SK-N-SH treated with all-trans-retinoic acid at 6 μM for 48 hours (cell line): Measurements from ENCODE around the gene EPHA6.

Experiments used
- ATAC-seq: fragments of 200-7000 bp; cut with Tn5 transposase; 3 replicates; pipeline ENCODE4 v1.9.1; 2020; ENCODE audit warnings: mild to moderate bottlenecking, moderate library complexity
- ARNTL ChIP-seq: fragments of 450-650 bp; formaldehyde crosslinking; IDR thresholded peaks from 2 replicates; pipeline ENCODE4 v1.5.0; 2020; ENCODE audit warnings: low read depth, mild to moderate bottlenecking, moderate library complexity, borderline replicate concordance
- BACH2 ChIP-seq: fragments of 250-450 bp; sonication (Bioruptor Pico); IDR thresholded peaks from 2 replicates; pipeline ENCODE4 v1.9.0; 2021; ENCODE audit warnings: mild to moderate bottlenecking, borderline replicate concordance
- CSDC2 ChIP-seq: fragments of 250-450 bp; sonication (Bioruptor Pico); IDR thresholded peaks from 2 replicates; pipeline ENCODE4 v1.5.0; 2020; ENCODE audit warnings: mild to moderate bottlenecking, moderate library complexity
- CSRNP3 ChIP-seq: fragments of 250-450 bp; sonication (Bioruptor Pico); IDR thresholded peaks from 2 replicates; pipeline ENCODE4 v1.5.1; 2021; ENCODE audit warnings: mild to moderate bottlenecking, moderate library complexity
- ESRRG ChIP-seq: fragments of 250-450 bp; sonication (Bioruptor Pico); IDR thresholded peaks from 2 replicates; pipeline ENCODE4 v1.6.1; 2021; ENCODE audit warnings: mild to moderate bottlenecking
- GLIS3 ChIP-seq: fragments of 250-450 bp; sonication (Bioruptor Pico); IDR thresholded peaks from 2 replicates; pipeline ENCODE4 v1.5.0; 2020; ENCODE audit warnings: mild to moderate bottlenecking, moderate library complexity
- ISL1 ChIP-seq: fragments of 250-450 bp; sonication (Bioruptor Pico); IDR thresholded peaks from 2 replicates; pipeline ENCODE4 v2.1.2; 2022; ENCODE audit warnings: mild to moderate bottlenecking, moderate library complexity
- OSR1 ChIP-seq: fragments of 250-450 bp; sonication (Bioruptor Pico); IDR thresholded peaks from 2 replicates; pipeline ENCODE4 v1.8.0; 2022; ENCODE audit warnings: moderate library complexity, mild to moderate bottlenecking, inconsistent platforms
- POU6F1 ChIP-seq: fragments of 250-450 bp; sonication (Bioruptor Pico); IDR thresholded peaks from 2 replicates; pipeline ENCODE4 v1.8.0; 2021; ENCODE audit warnings: low read depth, mild to moderate bottlenecking, moderate library complexity, borderline replicate concordance
- PPARA ChIP-seq: fragments of 250-450 bp; sonication (Bioruptor Pico); IDR thresholded peaks from 2 replicates; pipeline ENCODE4 v1.5.0; 2020; ENCODE audit warnings: mild to moderate bottlenecking, borderline replicate concordance
- RARB ChIP-seq: fragments of 250-450 bp; sonication (Bioruptor Pico); IDR thresholded peaks from 2 replicates; pipeline ENCODE4 v1.8.0; 2021; ENCODE audit warnings: mild to moderate bottlenecking, moderate library complexity
- SNAI2 ChIP-seq: fragments of 250-450 bp; sonication (Bioruptor Pico); IDR thresholded peaks from 2 replicates; pipeline ENCODE4 v1.5.0; 2020; ENCODE audit warnings: mild to moderate bottlenecking, moderate library complexity
- TCF4 ChIP-seq: fragments of 250-450 bp; sonication (Bioruptor Pico); IDR thresholded peaks from 2 replicates; pipeline ENCODE4 v1.8.0; 2021; ENCODE audit warnings: mild to moderate bottlenecking, moderate library complexity, borderline replicate concordance
- TOX ChIP-seq: fragments of 250-450 bp; sonication (Bioruptor Pico); IDR thresholded peaks from 2 replicates; pipeline ENCODE4 v1.8.0; 2021; ENCODE audit warnings: mild to moderate bottlenecking, moderate library complexity, borderline replicate concordance
- TSHZ2 ChIP-seq: fragments of 250-450 bp; sonication (Bioruptor Pico); IDR thresholded peaks from 2 replicates; pipeline ENCODE4 v1.5.0; 2020; ENCODE audit warnings: mild to moderate bottlenecking, moderate library complexity
- ZC3H10 ChIP-seq: fragments of 250-450 bp; sonication (Bioruptor Pico); IDR thresholded peaks from 2 replicates; pipeline ENCODE4 v1.5.1; 2021; ENCODE audit warnings: mild to moderate bottlenecking, moderate library complexity
- ZFP3 ChIP-seq: fragments of 250-450 bp; sonication (Bioruptor Pico); IDR thresholded peaks from 2 replicates; pipeline ENCODE4 v1.5.0; 2020; ENCODE audit warnings: mild to moderate bottlenecking, moderate library complexity
- ZFP30 ChIP-seq: fragments of 450-650 bp; formaldehyde crosslinking; IDR thresholded peaks from 2 replicates; pipeline ENCODE4 v1.5.0; 2022; ENCODE audit warnings: mild to moderate bottlenecking, moderate library complexity
- ZNF70 ChIP-seq: fragments of 450-650 bp; formaldehyde crosslinking; IDR thresholded peaks from 2 replicates; pipeline ENCODE4 v1.5.0; 2020; ENCODE audit warnings: mild to moderate bottlenecking, moderate library complexity
- TF ChIP-seq, protein P1 (sequence below): fragments of 250-450 bp; sonication (Bioruptor Pico); IDR thresholded peaks from 2 replicates; pipeline ENCODE4 v1.5.1; 2020; ENCODE audit warnings: low read depth, mild to moderate bottlenecking, moderate library complexity
- TF ChIP-seq, protein P2 (sequence below): fragments of 250-450 bp; sonication (Bioruptor Pico); IDR thresholded peaks from 2 replicates; pipeline ENCODE4 v1.8.0; 2020; ENCODE audit warnings: mild to moderate bottlenecking, moderate library complexity, borderline replicate concordance

Gene EPHA6

DNA sequence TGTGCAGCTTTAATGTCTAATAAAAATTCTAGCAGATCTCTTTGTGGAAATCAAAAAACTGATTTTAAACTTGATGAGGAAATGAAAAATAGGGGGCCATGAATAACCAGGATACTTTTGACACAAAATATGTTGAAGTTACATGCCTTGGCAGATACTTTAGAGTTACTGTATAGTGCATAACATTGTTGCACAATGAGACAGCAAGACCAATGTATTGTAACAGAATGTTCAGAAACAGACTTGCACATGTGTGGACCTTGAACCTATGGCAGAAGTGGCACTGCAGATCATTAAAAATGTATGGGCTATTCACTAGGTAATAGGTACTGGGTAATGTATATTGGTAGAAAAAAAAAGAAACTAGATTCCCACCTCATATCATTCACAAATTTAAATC, 607.2 kb downstream of the EPHA6 start:
- TF ChIP-seq POU6F1 (CRISPR knock-in tag) (no peak), GLIS3 (CRISPR knock-in tag) (no peak), PPARA (CRISPR knock-in tag) (no peak), OSR1 (CRISPR knock-in tag) (no peak), ZC3H10 (no peak), BACH2 (no peak), ZFP30 (no peak), CSDC2 (CRISPR knock-in tag) (no peak), ISL1 (CRISPR knock-in tag) (no peak)
- no peak for ATAC-seq

GRCh38 chr3:97425002-97425401, 610.6 kb downstream of the EPHA6 start:
- TF ChIP-seq CSDC2 (CRISPR knock-in tag) (no peak), OSR1 (CRISPR knock-in tag) (no peak), POU6F1 (CRISPR knock-in tag) (no peak), ARNTL (CRISPR knock-in tag) (no peak), ZC3H10 (no peak), TCF4 (CRISPR knock-in tag) (no peak), SNAI2 (CRISPR knock-in tag) (no peak), ZFP3 (CRISPR knock-in tag) (no peak), ESRRG (CRISPR knock-in tag) (no peak), CSRNP3 (CRISPR knock-in tag) (no peak), ISL1 (CRISPR knock-in tag) (no peak), ZNF70 (CRISPR knock-in tag) (no peak), TOX (CRISPR knock-in tag) (no peak)
- TF ChIP-seq, protein P1, sequence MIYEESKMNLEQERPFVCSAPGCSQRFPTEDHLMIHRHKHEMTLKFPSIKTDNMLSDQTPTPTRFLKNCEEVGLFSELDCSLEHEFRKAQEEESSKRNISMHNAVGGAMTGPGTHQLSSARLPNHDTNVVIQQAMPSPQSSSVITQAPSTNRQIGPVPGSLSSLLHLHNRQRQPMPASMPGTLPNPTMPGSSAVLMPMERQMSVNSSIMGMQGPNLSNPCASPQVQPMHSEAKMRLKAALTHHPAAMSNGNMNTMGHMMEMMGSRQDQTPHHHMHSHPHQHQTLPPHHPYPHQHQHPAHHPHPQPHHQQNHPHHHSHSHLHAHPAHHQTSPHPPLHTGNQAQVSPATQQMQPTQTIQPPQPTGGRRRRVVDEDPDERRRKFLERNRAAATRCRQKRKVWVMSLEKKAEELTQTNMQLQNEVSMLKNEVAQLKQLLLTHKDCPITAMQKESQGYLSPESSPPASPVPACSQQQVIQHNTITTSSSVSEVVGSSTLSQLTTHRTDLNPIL (CRISPR knock-in tag) = no peak
- no peak for ATAC-seq

DNA sequence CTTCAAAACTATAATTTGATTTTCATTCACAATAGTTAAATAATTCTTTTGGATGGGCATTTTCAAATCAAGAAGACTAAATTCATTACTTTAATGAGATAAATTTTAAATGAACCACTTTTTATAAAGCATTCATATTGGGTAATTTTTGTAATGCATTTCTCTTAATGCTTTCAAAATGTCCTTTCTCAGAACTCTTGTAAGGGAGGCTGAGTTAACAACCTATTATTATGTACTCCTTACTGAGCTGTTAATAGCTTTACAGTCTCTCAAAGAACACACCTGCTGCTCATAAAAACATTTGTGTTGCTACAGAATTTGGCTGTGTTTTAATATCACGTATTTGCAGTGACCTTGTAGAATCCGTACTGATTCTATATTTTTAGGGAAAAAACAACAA, 616.2 kb downstream of the EPHA6 start:
- ATAC-seq = no peak
- TF ChIP-seq RARB (no peak), OSR1 (CRISPR knock-in tag) (no peak), GLIS3 (CRISPR knock-in tag) (no peak), CSRNP3 (CRISPR knock-in tag) (no peak), ZNF70 (CRISPR knock-in tag) (no peak), TCF4 (CRISPR knock-in tag) (no peak), ZFP3 (CRISPR knock-in tag) (no peak), POU6F1 (CRISPR knock-in tag) (no peak), TOX (CRISPR knock-in tag) (no peak), ZC3H10 (no peak), ISL1 (CRISPR knock-in tag) (no peak), BACH2 (no peak), TSHZ2 (CRISPR knock-in tag) (no peak)
- TF ChIP-seq, protein P1 (CRISPR knock-in tag) = no peak
- TF ChIP-seq, protein P2, sequence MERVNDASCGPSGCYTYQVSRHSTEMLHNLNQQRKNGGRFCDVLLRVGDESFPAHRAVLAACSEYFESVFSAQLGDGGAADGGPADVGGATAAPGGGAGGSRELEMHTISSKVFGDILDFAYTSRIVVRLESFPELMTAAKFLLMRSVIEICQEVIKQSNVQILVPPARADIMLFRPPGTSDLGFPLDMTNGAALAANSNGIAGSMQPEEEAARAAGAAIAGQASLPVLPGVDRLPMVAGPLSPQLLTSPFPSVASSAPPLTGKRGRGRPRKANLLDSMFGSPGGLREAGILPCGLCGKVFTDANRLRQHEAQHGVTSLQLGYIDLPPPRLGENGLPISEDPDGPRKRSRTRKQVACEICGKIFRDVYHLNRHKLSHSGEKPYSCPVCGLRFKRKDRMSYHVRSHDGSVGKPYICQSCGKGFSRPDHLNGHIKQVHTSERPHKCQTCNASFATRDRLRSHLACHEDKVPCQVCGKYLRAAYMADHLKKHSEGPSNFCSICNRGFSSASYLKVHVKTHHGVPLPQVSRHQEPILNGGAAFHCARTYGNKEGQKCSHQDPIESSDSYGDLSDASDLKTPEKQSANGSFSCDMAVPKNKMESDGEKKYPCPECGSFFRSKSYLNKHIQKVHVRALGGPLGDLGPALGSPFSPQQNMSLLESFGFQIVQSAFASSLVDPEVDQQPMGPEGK (CRISPR knock-in tag) = no peak
